ENCODE data around the gene PRR15. TPM values are rescaled to one million over a fixed set of nuclear protein-coding genes. Genes with fewer than 3 reads are reported as not detected.

Gene PRR15
- polyA plus RNA-seq, 1 donor from 2014 or later = not detected

GRCh38 chr7:29592866-29593265 lies 29.2 kb downstream of the PRR15 start:
- no peak overlapping the region for H3K4me3 Mint-ChIP-seq
- H3K4me1 Mint-ChIP-seq = peaks cover 3 to 7% (median 4%) of the 10 kb centered on the region in 3 donors
- H3K9me3 Mint-ChIP-seq = no peaks in the 10 kb centered on the region
- H3K36me3 Mint-ChIP-seq = peaks cover 2% of the 10 kb centered on the region
- peaks cover 11% of the 10 kb centered on the region for H3K27me3 Mint-ChIP-seq
- no peak overlapping the region for H3K27ac Mint-ChIP-seq

DNA sequence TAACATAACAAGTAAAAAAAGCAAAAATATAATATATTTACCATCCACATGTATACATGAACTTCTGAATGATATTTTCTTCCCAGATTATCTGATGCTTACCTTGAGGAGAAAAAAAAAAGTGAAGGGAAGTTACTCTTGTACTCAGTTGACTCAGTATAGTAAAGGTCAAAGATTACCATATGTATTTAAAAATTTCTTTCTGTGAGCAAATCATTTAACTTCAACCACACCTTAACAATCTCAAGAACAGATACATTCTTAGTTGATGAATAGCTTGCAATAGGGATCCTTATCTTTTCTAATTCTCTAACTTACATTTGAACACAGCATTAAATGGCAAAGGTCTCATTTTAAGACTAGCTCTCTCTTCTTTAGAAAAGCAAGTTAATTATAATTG lies 29.8 kb downstream of the PRR15 start:
- H3K9me3 Mint-ChIP-seq = no peaks in the 10 kb centered on the region
- H3K36me3 Mint-ChIP-seq = peaks cover under 1% of the 10 kb centered on the region
- H3K4me3 Mint-ChIP-seq = no peak overlapping the region
- H3K4me1 Mint-ChIP-seq = peaks cover 2 to 6% (median 4%) of the 10 kb centered on the region in 3 donors
- H3K27ac Mint-ChIP-seq = no peak overlapping the region
- H3K27me3 Mint-ChIP-seq = peaks cover 10% of the 10 kb centered on the region

- H3K27ac Mint-ChIP-seq = no peak overlapping the region
- no peaks in the 10 kb centered on the region for H3K4me1 Mint-ChIP-seq
- H3K36me3 Mint-ChIP-seq = no peaks in the 10 kb centered on the region
- H3K4me3 Mint-ChIP-seq = no peak overlapping the region
- no peaks in the 10 kb centered on the region for H3K9me3 Mint-ChIP-seq
- H3K27me3 Mint-ChIP-seq = peaks cover 7% of the 10 kb centered on the region
Observed at GRCh38 chr7:29596593-29597178, 33.1 kb downstream of the PRR15 start.

- H3K4me3 Mint-ChIP-seq = no peak overlapping the region
- H3K27me3 Mint-ChIP-seq = peaks cover 7% of the 10 kb centered on the region
- no peaks in the 10 kb centered on the region for H3K9me3 Mint-ChIP-seq
- H3K27ac Mint-ChIP-seq = no peak overlapping the region
- H3K36me3 Mint-ChIP-seq = no peaks in the 10 kb centered on the region
- H3K4me1 Mint-ChIP-seq = no peaks in the 10 kb centered on the region
Observed at GRCh38 chr7:29597266-29597665, 33.6 kb downstream of the PRR15 start.

GRCh38 chr7:29598137-29598536 lies 34.5 kb downstream of the PRR15 start:
- H3K4me1 Mint-ChIP-seq = no peaks in the 10 kb centered on the region
- H3K27ac Mint-ChIP-seq = no peak overlapping the region
- no peak overlapping the region for H3K4me3 Mint-ChIP-seq
- peaks cover 9% of the 10 kb centered on the region for H3K27me3 Mint-ChIP-seq
- H3K9me3 Mint-ChIP-seq = no peaks in the 10 kb centered on the region
- no peaks in the 10 kb centered on the region for H3K36me3 Mint-ChIP-seq

DNA sequence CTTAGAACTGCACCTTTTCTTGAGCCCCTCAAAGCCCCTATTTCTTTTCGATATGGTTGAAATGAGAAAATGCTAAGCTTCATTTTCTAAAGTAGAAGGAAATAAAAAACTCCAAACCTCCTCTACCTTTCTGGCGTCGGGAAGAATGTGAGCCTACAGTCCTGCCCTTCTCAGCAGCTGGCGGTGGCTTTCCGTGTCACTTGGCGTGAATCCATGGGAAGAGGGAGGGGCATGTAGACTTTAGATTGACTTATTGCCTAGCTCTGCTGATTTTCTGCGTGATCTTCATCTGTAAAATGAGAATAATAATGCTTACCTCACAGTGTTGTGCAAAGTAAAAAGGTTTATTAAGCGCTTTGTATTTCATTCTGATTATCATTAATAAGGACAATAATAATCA lies 35.0 kb downstream of the PRR15 start:
- Mint-ChIP-seq H3K4me3 (no peak overlapping the region), H3K36me3 (no peaks in the 10 kb centered on the region), H3K27ac (peak overlapping the region in 1 of 3 donors; percentile 14), H3K27me3 (peaks cover 9% of the 10 kb centered on the region), H3K4me1 (no peaks in the 10 kb centered on the region), H3K9me3 (no peaks in the 10 kb centered on the region)

GRCh38 chr7:29599026-29599425 lies 35.4 kb downstream of the PRR15 start:
- H3K27me3 Mint-ChIP-seq = peaks cover 9% of the 10 kb centered on the region
- no peaks in the 10 kb centered on the region for H3K4me1 Mint-ChIP-seq
- H3K9me3 Mint-ChIP-seq = no peaks in the 10 kb centered on the region
- H3K36me3 Mint-ChIP-seq = no peaks in the 10 kb centered on the region
- no peak overlapping the region for H3K27ac Mint-ChIP-seq
- no peak overlapping the region for H3K4me3 Mint-ChIP-seq

DNA sequence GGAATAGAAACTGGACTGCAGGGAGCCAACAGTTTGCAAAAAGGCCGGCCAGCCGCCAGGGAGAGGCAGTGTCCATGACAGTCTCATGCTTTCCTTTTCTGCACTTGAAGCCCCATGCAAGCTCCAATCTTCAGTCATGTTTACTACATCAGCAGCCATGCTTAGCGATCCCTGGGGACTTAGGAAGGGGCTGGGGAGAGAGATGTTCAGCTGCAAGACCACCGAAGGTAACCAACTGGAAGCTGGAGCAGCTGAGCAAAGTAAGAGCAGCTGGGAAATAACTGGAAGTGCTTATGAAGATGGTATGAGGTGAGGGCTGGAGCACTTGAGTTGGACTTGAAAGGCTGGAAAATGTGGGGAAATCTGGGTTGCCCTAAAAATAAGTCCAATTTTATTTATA lies 37.0 kb downstream of the PRR15 start:
- Mint-ChIP-seq H3K4me3 (no peak overlapping the region), H3K27me3 (peaks cover 7% of the 10 kb centered on the region), H3K27ac (no peak overlapping the region), H3K9me3 (peaks cover 0 to 4% (median 2%) of the 10 kb centered on the region in 3 donors), H3K4me1 (no peaks in the 10 kb centered on the region), H3K36me3 (no peaks in the 10 kb centered on the region)

DNA sequence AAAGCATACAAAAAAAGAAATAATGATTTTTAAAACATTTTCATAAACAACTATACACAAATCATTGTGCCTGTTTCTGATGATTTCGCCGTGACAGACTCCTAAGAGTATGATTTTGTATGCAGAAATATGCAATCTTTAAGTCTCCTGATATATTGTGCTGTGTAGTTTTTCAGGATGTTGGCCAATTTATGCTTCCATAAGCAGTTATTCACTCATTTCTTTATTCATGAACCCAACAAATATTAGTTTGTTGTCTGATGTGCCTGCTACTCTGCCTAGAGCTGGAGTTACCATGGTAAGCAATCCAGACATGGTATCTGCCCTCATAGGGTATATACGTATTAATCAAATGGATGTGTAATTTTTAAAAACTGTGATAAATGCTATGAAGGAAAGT lies 40.4 kb downstream of the PRR15 start:
- no peak overlapping the region for H3K27ac Mint-ChIP-seq
- peaks cover 0 to 4% (median 2%) of the 10 kb centered on the region in 3 donors for H3K9me3 Mint-ChIP-seq
- peaks cover 8% of the 10 kb centered on the region for H3K27me3 Mint-ChIP-seq
- H3K36me3 Mint-ChIP-seq = no peaks in the 10 kb centered on the region
- peaks cover 0 to 2% (median 0%) of the 10 kb centered on the region in 3 donors for H3K4me1 Mint-ChIP-seq
- H3K4me3 Mint-ChIP-seq = no peak overlapping the region

DNA sequence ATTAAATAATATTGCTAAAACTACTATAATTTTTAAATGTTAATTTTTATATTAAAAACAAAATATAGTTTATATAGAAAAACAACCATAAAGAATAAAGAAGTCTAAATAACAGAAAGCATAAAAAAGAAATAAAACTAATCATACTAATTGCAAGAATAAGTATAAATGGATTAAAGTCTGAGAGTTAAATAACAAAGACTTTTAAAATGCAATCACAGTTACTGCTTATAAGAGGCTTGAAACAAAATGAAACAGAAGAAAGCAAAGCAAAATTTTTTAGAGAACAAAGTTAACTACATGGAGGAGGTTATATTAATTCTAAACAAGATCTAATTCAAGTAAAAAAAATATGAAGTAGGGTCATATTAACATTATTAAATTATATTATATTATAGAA lies 41.1 kb downstream of the PRR15 start:
- Mint-ChIP-seq H3K4me3 (no peak overlapping the region), H3K36me3 (peaks cover 1% of the 10 kb centered on the region), H3K4me1 (peaks cover 0 to 5% (median 0%) of the 10 kb centered on the region in 3 donors), H3K27me3 (peaks cover 8% of the 10 kb centered on the region), H3K9me3 (peaks cover 2 to 4% (median 2%) of the 10 kb centered on the region in 3 donors), H3K27ac (no peak overlapping the region)

GRCh38 chr7:29605671-29606070 lies 42.0 kb downstream of the PRR15 start:
- Mint-ChIP-seq H3K9me3 (peaks cover 2 to 4% (median 2%) of the 10 kb centered on the region in 3 donors), H3K27me3 (peaks cover 4% of the 10 kb centered on the region), H3K36me3 (peaks cover 3% of the 10 kb centered on the region), H3K4me3 (no peak overlapping the region), H3K4me1 (peaks cover 0 to 5% (median 2%) of the 10 kb centered on the region in 3 donors), H3K27ac (no peak overlapping the region)

- peaks cover 1 to 5% (median 2%) of the 10 kb centered on the region in 3 donors for H3K4me1 Mint-ChIP-seq
- H3K9me3 Mint-ChIP-seq = peaks cover 2 to 4% (median 2%) of the 10 kb centered on the region in 3 donors
- no peak overlapping the region for H3K4me3 Mint-ChIP-seq
- H3K27me3 Mint-ChIP-seq = peaks cover 3% of the 10 kb centered on the region
- H3K27ac Mint-ChIP-seq = no peak overlapping the region
- H3K36me3 Mint-ChIP-seq = peaks cover 3% of the 10 kb centered on the region
Observed at GRCh38 chr7:29606287-29606721, 42.7 kb downstream of the PRR15 start.

DNA sequence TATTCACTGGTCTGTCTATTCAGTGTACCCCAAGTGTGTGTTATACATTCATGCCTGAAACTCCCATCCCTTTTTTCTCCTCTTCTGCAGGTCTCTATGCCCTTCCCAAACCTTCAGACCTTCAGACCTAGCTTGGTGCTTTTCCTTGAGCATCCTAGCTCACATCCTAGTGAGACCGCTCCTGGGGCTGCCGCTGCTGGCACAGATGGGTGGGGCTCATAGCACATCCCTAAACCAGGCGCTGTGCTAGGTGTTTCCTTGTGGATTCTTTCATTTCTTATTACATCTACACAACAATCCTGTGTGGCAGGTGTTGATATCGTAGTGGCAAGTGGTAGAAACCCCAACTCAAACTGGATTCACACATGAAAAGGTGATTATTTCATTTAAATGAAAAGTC lies 43.2 kb downstream of the PRR15 start:
- H3K36me3 Mint-ChIP-seq = peaks cover 3% of the 10 kb centered on the region
- peaks cover 2 to 4% (median 2%) of the 10 kb centered on the region in 3 donors for H3K9me3 Mint-ChIP-seq
- no peak overlapping the region for H3K4me3 Mint-ChIP-seq
- H3K4me1 Mint-ChIP-seq = peaks cover 2 to 5% (median 4%) of the 10 kb centered on the region in 3 donors
- peaks cover 3% of the 10 kb centered on the region for H3K27me3 Mint-ChIP-seq
- H3K27ac Mint-ChIP-seq = no peak overlapping the region

GRCh38 chr7:29607259-29607658 lies 43.6 kb downstream of the PRR15 start:
- peaks cover 3% of the 10 kb centered on the region for H3K27me3 Mint-ChIP-seq
- no peak overlapping the region for H3K4me3 Mint-ChIP-seq
- no peak overlapping the region for H3K27ac Mint-ChIP-seq
- peaks cover 2 to 5% (median 4%) of the 10 kb centered on the region in 3 donors for H3K4me1 Mint-ChIP-seq
- peaks cover 3% of the 10 kb centered on the region for H3K36me3 Mint-ChIP-seq
- peaks cover 2 to 4% (median 2%) of the 10 kb centered on the region in 3 donors for H3K9me3 Mint-ChIP-seq

- Mint-ChIP-seq H3K36me3 (peaks cover 3% of the 10 kb centered on the region), H3K4me1 (peaks cover 2 to 5% (median 4%) of the 10 kb centered on the region in 3 donors), H3K27ac (no peak overlapping the region), H3K4me3 (no peak overlapping the region), H3K27me3 (peaks cover 2% of the 10 kb centered on the region), H3K9me3 (peaks cover 2 to 4% (median 2%) of the 10 kb centered on the region in 3 donors)
Observed at GRCh38 chr7:29607889-29608288, 44.3 kb downstream of the PRR15 start.
